Measurements from ENCODE around the gene GP1BA.

GP1BA gene

GRCh38 chr17:4931963-4932362 lies at the start of gene GP1BA:
Gene GP1BA (plus strand): TSS chr17:4932277. CDS start chr17:4932605, 328 bp downstream.
- no peak for DNase-seq (ENCODE audit: low read depth in 1 of 2, low spot score in 1 of 2)
- in situ Hi-C loops (cut with HindIII; ENCODE audit: low pct_unique_long_range_greater_than_20kb, low sequenced_read_pairs): no loop called here
- no peak for TF ChIP-seq JUND (IDR thresholded peaks at IDR 0.05; ENCODE audit: low read depth)

GRCh38 chr17:4884489-4884888 lies 47.6 kb upstream of the GP1BA start:
- DNase-seq (ENCODE audit: low read depth in 1 of 2, low spot score in 1 of 2): no peak
- TF ChIP-seq JUND (IDR thresholded peaks at IDR 0.05; ENCODE audit: low read depth): no peak
- in situ Hi-C loops (cut with HindIII; ENCODE audit: low pct_unique_long_range_greater_than_20kb, low sequenced_read_pairs): no loop called here

- TF ChIP-seq JUND (IDR thresholded peaks at IDR 0.05; ENCODE audit: low read depth): no peak
- in situ Hi-C loops (cut with HindIII; ENCODE audit: low pct_unique_long_range_greater_than_20kb, low sequenced_read_pairs): no loop called here
Observed at GRCh38 chr17:4886830-4887229, 45.2 kb upstream of the GP1BA start.

GRCh38 chr17:4887581-4887980 lies 44.5 kb upstream of the GP1BA start:
- TF ChIP-seq JUND (IDR thresholded peaks at IDR 0.05; ENCODE audit: low read depth): no peak

More at GRCh38 chr17:4886830-4887229, 45.2 kb upstream of the GP1BA start:
- no peak for DNase-seq (ENCODE audit: low read depth in 1 of 2, low spot score in 1 of 2)

DNA sequence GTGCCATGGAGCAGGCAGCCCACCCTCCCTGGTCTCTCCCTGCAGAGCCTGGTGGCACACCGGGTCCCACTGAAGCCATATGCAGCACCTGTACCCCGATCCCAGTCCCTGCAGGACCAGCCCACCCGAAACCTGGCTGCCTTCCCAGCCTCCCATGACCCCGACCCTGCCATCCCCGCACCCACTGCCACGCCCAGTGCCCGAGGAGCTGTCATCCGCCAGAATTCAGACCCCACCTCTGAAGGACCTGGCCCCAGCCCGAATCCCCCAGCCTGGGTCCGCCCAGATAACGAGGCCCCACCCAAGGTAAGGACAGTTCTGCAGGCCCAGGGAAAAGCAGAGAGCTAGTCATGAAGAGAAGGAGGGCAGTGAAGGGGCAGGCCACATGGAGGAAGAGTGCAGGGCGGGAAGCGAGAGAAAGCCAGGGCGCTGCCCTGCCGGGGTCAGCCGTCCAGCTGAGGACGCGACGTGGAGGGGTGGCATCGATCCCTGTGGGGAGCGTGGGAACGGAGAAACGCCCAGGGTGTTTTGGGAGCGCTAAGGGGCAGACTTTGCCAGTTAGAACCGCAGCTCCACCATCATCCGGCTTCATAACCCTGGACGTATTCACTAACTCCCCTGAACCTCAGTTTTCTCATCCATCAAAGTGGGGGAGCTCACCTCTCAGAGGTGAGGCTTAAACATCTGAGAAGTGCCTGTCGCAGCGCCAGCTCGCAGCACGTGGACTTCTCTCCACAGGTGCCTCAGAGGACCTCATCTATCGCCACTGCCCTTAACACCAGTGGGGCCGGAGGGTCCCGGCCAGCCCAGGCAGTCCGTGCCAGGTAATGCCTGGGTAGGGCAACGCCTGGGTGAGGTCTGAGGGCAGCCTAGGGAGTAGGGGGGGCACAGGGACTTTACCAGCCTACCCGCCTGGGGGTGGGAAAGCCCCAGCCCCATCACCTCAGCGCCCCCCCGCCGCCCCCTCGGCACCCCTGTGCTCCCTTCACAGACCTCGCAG lies 40.4 kb upstream of the GP1BA start:
- no peak for TF ChIP-seq JUND (IDR thresholded peaks at IDR 0.05; ENCODE audit: low read depth)
- in situ Hi-C loops (cut with HindIII; ENCODE audit: low pct_unique_long_range_greater_than_20kb, low sequenced_read_pairs): no loop called here

More at GRCh38 chr17:4887581-4887980, 44.5 kb upstream of the GP1BA start:
- in situ Hi-C loops (cut with HindIII; ENCODE audit: low pct_unique_long_range_greater_than_20kb, low sequenced_read_pairs): no loop called here
- DNase-seq (ENCODE audit: low read depth in 1 of 2, low spot score in 1 of 2): no peak

GRCh38 chr17:4892499-4893221 lies 39.4 kb upstream of the GP1BA start:
- in situ Hi-C loops (cut with HindIII; ENCODE audit: low pct_unique_long_range_greater_than_20kb, low sequenced_read_pairs): no loop called here
- no peak for DNase-seq (ENCODE audit: low read depth in 1 of 2, low spot score in 1 of 2)
- TF ChIP-seq JUND (IDR thresholded peaks at IDR 0.05; ENCODE audit: low read depth): no peak

More for the DNA sequence above, 40.4 kb upstream of the GP1BA start:
- DNase-seq (ENCODE audit: low read depth in 1 of 2, low spot score in 1 of 2): no peak

GRCh38 chr17:4893272-4893671 lies 38.8 kb upstream of the GP1BA start:
- in situ Hi-C loops (cut with HindIII; ENCODE audit: low pct_unique_long_range_greater_than_20kb, low sequenced_read_pairs): no loop called here
- no peak for DNase-seq (ENCODE audit: low read depth in 1 of 2, low spot score in 1 of 2)
- TF ChIP-seq JUND (IDR thresholded peaks at IDR 0.05; ENCODE audit: low read depth): no peak

DNA sequence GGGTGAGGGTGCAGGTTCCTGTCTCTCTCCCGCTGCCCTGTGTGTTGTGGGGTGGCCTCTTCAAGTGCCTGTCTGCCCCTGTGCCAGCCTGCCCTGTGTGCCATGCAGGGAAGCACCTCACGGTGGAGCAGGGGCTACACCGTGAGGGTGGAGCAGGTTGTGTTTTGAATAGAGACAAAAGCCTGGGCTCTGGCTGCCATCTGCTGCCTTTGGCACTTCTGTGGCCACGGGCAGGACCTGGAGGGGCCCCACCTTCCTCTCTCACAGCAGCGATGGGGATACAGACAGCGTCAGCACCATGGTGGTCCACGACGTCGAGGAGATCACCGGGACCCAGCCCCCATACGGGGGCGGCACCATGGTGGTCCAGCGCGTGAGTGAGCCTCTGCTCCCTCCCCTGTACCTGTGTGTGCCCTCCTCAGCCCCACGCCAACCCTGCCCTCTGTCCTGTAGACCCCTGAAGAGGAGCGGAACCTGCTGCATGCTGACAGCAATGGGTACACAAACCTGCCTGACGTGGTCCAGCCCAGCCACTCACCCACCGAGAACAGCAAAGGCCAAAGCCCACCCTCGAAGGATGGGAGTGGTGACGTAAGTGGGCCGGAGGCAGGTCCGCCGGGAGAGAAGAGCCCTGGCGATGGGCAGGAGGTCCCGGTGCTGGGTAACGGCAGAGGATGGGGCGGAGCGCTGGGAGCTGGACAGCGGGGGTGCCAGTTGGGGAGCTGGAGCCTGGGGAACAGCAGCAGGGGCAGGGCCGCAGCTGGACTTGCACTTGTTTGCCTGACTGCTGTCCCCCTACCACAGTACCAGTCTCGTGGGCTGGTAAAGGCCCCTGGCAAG lies 38.1 kb upstream of the GP1BA start:
- no peak for DNase-seq (ENCODE audit: low read depth in 1 of 2, low spot score in 1 of 2)
- no peak for TF ChIP-seq JUND (IDR thresholded peaks at IDR 0.05; ENCODE audit: low read depth)
- in situ Hi-C loops (cut with HindIII; ENCODE audit: low pct_unique_long_range_greater_than_20kb, low sequenced_read_pairs): no loop called here

- no peak for TF ChIP-seq JUND (IDR thresholded peaks at IDR 0.05; ENCODE audit: low read depth)
- DNase-seq (ENCODE audit: low read depth in 1 of 2, low spot score in 1 of 2): no peak
- in situ Hi-C loops (cut with HindIII; ENCODE audit: low pct_unique_long_range_greater_than_20kb, low sequenced_read_pairs): no loop called here
Observed at GRCh38 chr17:4895121-4895520, 37.0 kb upstream of the GP1BA start.

DNA sequence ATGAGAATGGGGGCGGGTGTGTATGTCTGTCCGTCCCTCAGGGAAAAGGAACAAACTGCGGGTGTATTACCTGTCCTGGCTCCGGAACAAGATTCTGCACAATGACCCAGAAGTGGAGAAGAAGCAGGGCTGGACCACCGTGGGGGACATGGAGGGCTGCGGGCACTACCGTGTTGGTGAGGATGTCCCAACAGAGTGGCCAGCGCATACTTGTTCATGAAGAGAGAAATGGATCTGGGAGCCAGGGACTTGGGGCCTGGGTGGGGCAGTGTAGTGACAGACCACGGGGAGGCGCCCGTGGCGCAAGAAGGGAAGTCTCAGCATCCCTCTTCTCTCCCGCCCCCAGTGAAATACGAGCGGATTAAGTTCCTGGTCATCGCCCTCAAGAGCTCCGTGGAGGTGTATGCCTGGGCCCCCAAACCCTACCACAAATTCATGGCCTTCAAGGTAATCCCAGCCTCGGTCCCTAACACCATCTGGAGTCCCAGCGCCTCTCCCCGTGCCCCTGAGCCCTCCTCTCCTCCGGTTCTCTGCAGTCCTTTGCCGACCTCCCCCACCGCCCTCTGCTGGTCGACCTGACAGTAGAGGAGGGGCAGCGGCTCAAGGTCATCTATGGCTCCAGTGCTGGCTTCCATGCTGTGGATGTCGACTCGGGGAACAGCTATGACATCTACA lies 36.3 kb upstream of the GP1BA start:
- TF ChIP-seq JUND (IDR thresholded peaks at IDR 0.05; ENCODE audit: low read depth): no peak
- in situ Hi-C loops (cut with HindIII; ENCODE audit: low pct_unique_long_range_greater_than_20kb, low sequenced_read_pairs): no loop called here
- DNase-seq (ENCODE audit: low read depth in 1 of 2, low spot score in 1 of 2): no peak

DNA sequence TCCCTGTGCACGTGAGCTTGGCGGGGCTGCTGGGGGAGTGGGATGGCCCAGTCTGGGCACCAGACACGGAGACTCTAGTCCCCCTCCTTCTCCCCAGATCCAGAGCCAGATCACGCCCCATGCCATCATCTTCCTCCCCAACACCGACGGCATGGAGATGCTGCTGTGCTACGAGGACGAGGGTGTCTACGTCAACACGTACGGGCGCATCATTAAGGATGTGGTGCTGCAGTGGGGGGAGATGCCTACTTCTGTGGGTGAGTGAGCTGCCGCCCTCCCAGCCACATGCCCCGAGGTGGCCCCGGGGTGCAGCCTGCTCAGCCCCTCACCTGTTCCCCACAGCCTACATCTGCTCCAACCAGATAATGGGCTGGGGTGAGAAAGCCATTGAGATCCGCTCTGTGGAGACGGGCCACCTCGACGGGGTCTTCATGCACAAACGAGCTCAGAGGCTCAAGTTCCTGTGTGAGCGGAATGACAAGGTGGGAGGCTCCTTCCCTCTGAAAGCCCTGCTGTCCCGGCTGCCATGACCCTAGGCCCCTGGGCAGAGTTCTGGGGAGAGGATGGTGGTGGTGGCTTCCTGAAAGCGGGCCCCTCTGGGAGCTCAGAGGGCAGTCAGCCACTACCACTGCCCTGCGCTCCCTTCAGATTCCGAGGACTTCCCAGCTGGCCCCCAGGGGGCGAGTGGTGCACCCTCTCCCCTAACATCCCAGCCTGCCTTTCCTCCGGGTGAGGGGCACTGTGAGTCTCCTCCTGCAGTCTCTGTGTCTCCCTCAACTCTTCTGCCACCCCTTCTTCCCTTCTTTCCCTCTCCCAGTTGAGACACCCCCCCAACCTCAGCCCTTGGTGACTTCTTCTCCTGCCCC lies 35.5 kb upstream of the GP1BA start:
- in situ Hi-C loops (cut with HindIII; ENCODE audit: low pct_unique_long_range_greater_than_20kb, low sequenced_read_pairs): no loop called here
- no peak for DNase-seq (ENCODE audit: low read depth in 1 of 2, low spot score in 1 of 2)
- no peak for TF ChIP-seq JUND (IDR thresholded peaks at IDR 0.05; ENCODE audit: low read depth)

Data from T47D (cell line).